DOHH2 (cell line): ENCODE results near the gene DHRS3.
A peak's percentile ranks its signal among the peaks of the same experiment; 100 is the strongest.
"Not testable (repeated sequence)": the region's sequence is repeated elsewhere in the genome, so short reads cannot be mapped to it uniquely, and the experiment has no call there.

Experiments used
- H3F3A ChIP-seq: fragments of 200-600 bp; sonication (generic), shearing (Covaris generic); 2 replicates; pipeline ENCODE4 v1.6.0; 2016; ENCODE audit warnings: antibody characterized with exemption, mild to moderate bottlenecking; ENCODE audit not compliant: control insufficient read depth, insufficient read depth
- H3K27ac ChIP-seq: fragments of 200-600 bp; sonication (generic); 2 replicates; pipeline ENCODE4 v1.5.1; 2014; ENCODE audit warnings: low read depth, mild to moderate bottlenecking, low read length, moderate library complexity
- H3K27me3 ChIP-seq: fragments of 200-600 bp; sonication (generic); 2 replicates; pipeline ENCODE4 v1.6.1; 2014; ENCODE audit warnings: mild to moderate bottlenecking, low read length, mixed read lengths; ENCODE audit not compliant: control insufficient read depth
- H3K36me3 ChIP-seq: fragments of 200-600 bp; sonication (generic); 2 replicates; pipeline ENCODE4 v1.6.1; 2014; ENCODE audit warnings: mild to moderate bottlenecking, low read length, moderate library complexity, mixed read lengths; ENCODE audit not compliant: control insufficient read depth
- H3K4me1 ChIP-seq: fragments of 200-600 bp; sonication (generic); 2 replicates; pipeline ENCODE4 v1.6.1; 2014; ENCODE audit warnings: mild to moderate bottlenecking, low read length, mixed read lengths; ENCODE audit not compliant: control insufficient read depth
- H3K4me2 ChIP-seq: fragments of 200-600 bp; sonication (generic); 2 replicates; pipeline ENCODE4 v1.6.0; 2014; ENCODE audit warnings: mild to moderate bottlenecking, low read length, moderate library complexity
- H3K4me3 ChIP-seq: fragments of 200-600 bp; sonication (generic); 2 replicates; pipeline ENCODE4 v1.5.1; 2014; ENCODE audit warnings: mild to moderate bottlenecking, low read length, mixed read lengths
- H3K79me2 ChIP-seq: fragments of 200-600 bp; sonication (generic); 2 replicates; pipeline ENCODE4 v1.6.1; 2014; ENCODE audit warnings: mild to moderate bottlenecking, low read length, mixed read lengths; ENCODE audit not compliant: control insufficient read depth
- H3K9me2 ChIP-seq: fragments of 200-600 bp; sonication (generic); replicated peaks from 2 replicates; pipeline ENCODE4 v1.6.1; 2014; ENCODE audit warnings: mild to moderate bottlenecking, low read length, mixed read lengths; ENCODE audit not compliant: control insufficient read depth
- H3K9me3 ChIP-seq: fragments of 200-600 bp; sonication (generic); 2 replicates; pipeline ENCODE4 v1.6.1; 2014; ENCODE audit warnings: antibody characterized with exemption, low read length, mixed read lengths; ENCODE audit not compliant: control insufficient read depth, insufficient read depth
- H4K20me1 ChIP-seq: fragments of 200-600 bp; sonication (generic); 2 replicates; pipeline ENCODE4 v1.6.0; 2014; ENCODE audit warnings: low read depth, mild to moderate bottlenecking, antibody characterized with exemption, low read length, moderate library complexity; ENCODE audit not compliant: control insufficient read depth, insufficient read depth
- EZH2phosphoT487 ChIP-seq: fragments of 200-600 bp; sonication (generic); IDR thresholded peaks from 2 replicates; pipeline ENCODE4 v1.6.1; 2017; ENCODE audit warnings: borderline replicate concordance, mild to moderate bottlenecking, antibody characterized with exemption, low read length, moderate library complexity, mixed read lengths
- TF ChIP-seq, protein P1 (sequence below): fragments of 200-600 bp; sonication (generic); IDR thresholded peaks from one replicate; pipeline ENCODE4 v1.5.1; 2014; ENCODE audit warnings: antibody characterized with exemption, mild to moderate bottlenecking, low read depth, low read length; ENCODE audit not compliant: poor library complexity, severe bottlenecking

DHRS3 gene

DNA sequence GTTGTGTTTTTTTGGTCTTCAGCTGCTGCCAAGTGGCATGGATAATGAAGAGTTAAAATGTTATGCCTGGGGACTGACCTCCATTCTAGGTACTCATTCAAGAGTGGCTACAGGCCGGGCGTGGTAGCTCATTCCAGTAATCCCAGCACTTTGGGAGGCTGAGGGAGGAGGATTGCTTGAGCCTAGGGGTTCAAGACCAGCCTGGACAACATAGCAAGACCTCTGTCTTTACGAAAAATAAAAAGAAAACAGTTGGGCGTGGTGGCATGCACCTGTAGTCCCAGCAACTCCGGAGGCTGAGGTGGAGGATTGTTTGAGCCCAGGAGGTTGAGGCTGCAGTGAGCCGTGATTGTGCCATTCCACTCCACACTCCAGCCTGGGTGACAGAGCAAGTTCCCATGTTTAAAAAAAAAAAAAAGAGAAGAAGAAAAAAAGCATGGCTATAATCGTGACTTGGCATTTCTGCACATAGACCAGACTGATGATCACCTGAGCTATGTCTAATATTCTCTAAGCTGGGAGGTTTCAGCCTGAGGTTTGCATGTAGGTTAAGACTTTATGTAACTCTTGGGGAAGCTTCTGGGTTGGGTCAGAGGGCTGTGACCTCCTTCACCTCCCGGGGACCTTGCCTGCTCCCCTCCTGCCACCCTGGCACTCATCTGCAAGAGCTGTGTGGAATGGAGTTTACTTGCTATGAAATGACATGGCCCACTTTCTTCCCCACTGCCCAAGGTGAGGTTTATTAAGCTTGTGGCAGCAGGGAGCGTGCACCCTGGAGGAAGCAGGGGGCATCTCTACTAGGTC, 51.3 kb downstream of the DHRS3 start:
- Histone ChIP-seq H4K20me1 (no peaks in the 10 kb centered on the region), H3K9me2 (no peaks in the 10 kb centered on the region), H3F3A (no peaks in the 10 kb centered on the region), H3K27ac (no peak overlapping the region), H3K4me2 (no peak overlapping the region), H3K4me1 (no peaks in the 10 kb centered on the region), H3K4me3 (no peak overlapping the region), H3K27me3 (no peaks in the 10 kb centered on the region), H3K9me3 (peaks cover 3% of the 10 kb centered on the region), H3K36me3 (no peaks in the 10 kb centered on the region), H3K79me2 (no peaks in the 10 kb centered on the region)
- TF ChIP-seq, protein P1, sequence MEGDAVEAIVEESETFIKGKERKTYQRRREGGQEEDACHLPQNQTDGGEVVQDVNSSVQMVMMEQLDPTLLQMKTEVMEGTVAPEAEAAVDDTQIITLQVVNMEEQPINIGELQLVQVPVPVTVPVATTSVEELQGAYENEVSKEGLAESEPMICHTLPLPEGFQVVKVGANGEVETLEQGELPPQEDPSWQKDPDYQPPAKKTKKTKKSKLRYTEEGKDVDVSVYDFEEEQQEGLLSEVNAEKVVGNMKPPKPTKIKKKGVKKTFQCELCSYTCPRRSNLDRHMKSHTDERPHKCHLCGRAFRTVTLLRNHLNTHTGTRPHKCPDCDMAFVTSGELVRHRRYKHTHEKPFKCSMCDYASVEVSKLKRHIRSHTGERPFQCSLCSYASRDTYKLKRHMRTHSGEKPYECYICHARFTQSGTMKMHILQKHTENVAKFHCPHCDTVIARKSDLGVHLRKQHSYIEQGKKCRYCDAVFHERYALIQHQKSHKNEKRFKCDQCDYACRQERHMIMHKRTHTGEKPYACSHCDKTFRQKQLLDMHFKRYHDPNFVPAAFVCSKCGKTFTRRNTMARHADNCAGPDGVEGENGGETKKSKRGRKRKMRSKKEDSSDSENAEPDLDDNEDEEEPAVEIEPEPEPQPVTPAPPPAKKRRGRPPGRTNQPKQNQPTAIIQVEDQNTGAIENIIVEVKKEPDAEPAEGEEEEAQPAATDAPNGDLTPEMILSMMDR = no peak
- TF ChIP-seq EZH2phosphoT487 = no peak

DNA sequence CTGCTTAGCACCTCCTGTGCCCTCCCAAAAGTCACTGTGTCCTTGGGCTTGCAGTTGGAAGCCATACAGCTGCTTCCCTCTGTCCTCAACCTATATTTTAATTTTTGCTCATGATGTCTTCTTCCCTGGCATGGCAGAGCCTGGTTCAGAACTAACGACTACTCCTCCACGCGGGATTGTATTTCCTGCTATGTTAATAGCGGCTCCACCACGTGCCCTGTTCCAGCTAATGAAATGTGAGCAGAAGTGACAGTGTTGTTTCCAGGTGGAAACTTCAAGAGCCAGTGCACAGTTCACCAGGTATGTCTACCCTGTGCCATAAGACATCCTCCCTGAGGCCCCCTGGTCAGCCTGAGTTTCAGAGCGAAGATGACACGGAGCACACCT, 52.1 kb downstream of the DHRS3 start:
- no peaks in the 10 kb centered on the region for H3K79me2 ChIP-seq
- H4K20me1 ChIP-seq = no peaks in the 10 kb centered on the region
- H3K4me2 ChIP-seq = peak overlapping the region; percentile 21
- H3F3A ChIP-seq = no peaks in the 10 kb centered on the region
- H3K36me3 ChIP-seq = no peaks in the 10 kb centered on the region
- H3K4me3 ChIP-seq = peak overlapping the region; percentile 6; the same call in 1 of the 2 replicates
- H3K4me1 ChIP-seq = no peaks in the 10 kb centered on the region
- TF ChIP-seq, protein P1 = no peak
- TF ChIP-seq EZH2phosphoT487 = no peak
- H3K27ac ChIP-seq = no peak overlapping the region
- H3K9me2 ChIP-seq = no peaks in the 10 kb centered on the region
- H3K9me3 ChIP-seq = peaks cover 3% of the 10 kb centered on the region
- no peaks in the 10 kb centered on the region for H3K27me3 ChIP-seq

DNA sequence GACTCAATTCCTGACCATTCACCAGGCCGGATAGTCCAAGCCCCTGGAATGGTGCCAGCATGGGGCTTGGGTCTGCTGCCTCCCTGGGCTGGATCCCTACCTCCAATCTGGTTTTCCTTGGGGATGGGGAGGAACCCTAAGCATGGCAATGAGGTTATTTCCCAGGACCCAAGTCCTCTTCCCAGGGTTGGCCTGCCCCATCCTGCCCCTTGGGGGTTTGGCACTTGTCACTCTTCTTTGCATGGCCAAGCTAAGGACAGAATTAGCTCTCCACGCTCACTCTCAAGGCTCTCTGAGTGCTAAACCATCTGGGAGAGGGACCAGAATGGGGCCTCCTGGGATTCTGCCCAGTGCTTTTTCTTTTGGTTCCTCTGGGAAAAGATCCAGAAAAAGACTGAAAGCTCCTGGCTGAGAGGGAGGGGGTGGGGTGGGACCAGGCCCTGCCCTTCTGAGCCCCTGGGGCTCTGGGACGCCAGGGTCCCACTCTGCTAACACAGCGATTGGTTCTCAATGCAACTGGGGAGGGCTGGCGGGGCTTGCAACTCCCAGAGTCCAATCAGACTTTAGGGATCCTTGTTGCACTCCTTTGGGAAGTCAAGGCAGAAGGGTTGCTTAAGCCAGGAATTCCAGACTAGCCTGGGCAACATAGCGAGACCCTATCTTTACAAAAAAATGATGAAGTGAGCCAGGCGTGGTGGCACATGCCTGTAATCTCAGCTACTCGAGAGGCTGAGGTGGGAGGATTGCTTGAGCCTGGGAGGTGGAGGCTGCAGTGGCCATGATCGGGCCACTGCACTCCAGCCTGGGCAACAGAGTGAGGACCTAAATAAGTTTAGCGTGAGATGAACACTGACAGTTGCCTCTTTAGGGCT, 52.7 kb downstream of the DHRS3 start:
- Histone ChIP-seq H3F3A (no peaks in the 10 kb centered on the region), H3K9me2 (no peaks in the 10 kb centered on the region), H3K4me3 (peak overlapping the region; percentile 6; the same call in 1 of the 2 replicates), H4K20me1 (no peaks in the 10 kb centered on the region), H3K4me1 (no peaks in the 10 kb centered on the region), H3K36me3 (no peaks in the 10 kb centered on the region), H3K27ac (no peak overlapping the region), H3K9me3 (peaks cover 3% of the 10 kb centered on the region), H3K27me3 (no peaks in the 10 kb centered on the region), H3K79me2 (no peaks in the 10 kb centered on the region), H3K4me2 (peak overlapping the region; percentile 21)
- no peak for TF ChIP-seq EZH2phosphoT487
- TF ChIP-seq, protein P1 = no peak

DNA sequence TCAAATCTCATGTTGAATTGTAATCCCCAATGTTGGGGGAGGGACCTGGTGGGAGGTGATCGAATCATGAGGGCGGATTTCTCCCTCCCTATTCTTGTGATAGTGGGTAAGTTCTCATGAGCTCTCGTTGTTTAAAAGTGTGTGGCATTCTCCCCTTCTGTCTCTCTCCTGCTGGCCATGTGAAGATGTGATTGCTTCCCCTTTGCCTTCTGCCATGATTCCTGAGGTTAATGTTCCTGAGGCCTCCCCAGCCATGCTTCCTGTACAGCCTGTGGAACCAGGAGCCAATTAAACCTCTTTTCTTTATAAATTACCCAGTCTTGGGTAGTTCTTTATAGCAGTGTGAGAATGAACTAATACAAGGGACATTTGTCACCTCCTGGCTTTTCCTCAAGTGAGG, 53.8 kb downstream of the DHRS3 start:
- not testable (repeated sequence) for H3K9me2 ChIP-seq, H3K4me1 ChIP-seq, H4K20me1 ChIP-seq, H3K79me2 ChIP-seq, H3K4me3 ChIP-seq, H3K36me3 ChIP-seq, H3F3A ChIP-seq, H3K9me3 ChIP-seq, H3K27ac ChIP-seq, H3K27me3 ChIP-seq, H3K4me2 ChIP-seq
